MM.1S (cell line): Measurements from ENCODE around the gene RNASEL.

ENCODE experiments used
- DNase-seq: peaks from one replicate; pipeline ENCODE4 v3.0.0-alpha.2; 2015
- H2AFZ ChIP-seq: fragments of 300-600 bp; sonication (generic); 2 replicates; pipeline ENCODE4 v1.6.0; 2016; ENCODE audit warnings: antibody characterized with exemption, low read length
- H3F3A ChIP-seq: fragments of 300-600 bp; sonication (generic); 2 replicates; pipeline ENCODE4 v1.6.1; 2016; ENCODE audit warnings: mild to moderate bottlenecking, antibody characterized with exemption, low read length, moderate library complexity, mixed read lengths; ENCODE audit not compliant: insufficient read depth
- H3K27ac ChIP-seq: fragments of 300-600 bp; sonication (generic); 2 replicates; pipeline ENCODE4 v1.5.1; 2016; ENCODE audit warnings: mild to moderate bottlenecking, low read length
- H3K27me3 ChIP-seq: fragments of 300-600 bp; sonication (generic); replicated peaks from 2 replicates; pipeline ENCODE4 v1.6.0; 2016; ENCODE audit warnings: low read length; ENCODE audit not compliant: insufficient read depth
- H3K36me3 ChIP-seq: fragments of 300-600 bp; sonication (generic); replicated peaks from 2 replicates; pipeline ENCODE4 v1.6.1; 2016; ENCODE audit warnings: mild to moderate bottlenecking, low read length, mixed read lengths; ENCODE audit not compliant: insufficient read depth
- H3K4me1 ChIP-seq: fragments of 300-600 bp; sonication (generic); 2 replicates; pipeline ENCODE4 v1.6.1; 2016; ENCODE audit warnings: low read length, mixed read lengths
- H3K4me2 ChIP-seq: fragments of 300-600 bp; sonication (generic); 2 replicates; pipeline ENCODE4 v1.6.0; 2016; ENCODE audit warnings: low read depth, low read length
- H3K4me3 ChIP-seq: fragments of 300-600 bp; sonication (generic); 2 replicates; pipeline ENCODE4 v1.5.1; 2016; ENCODE audit warnings: low read length, mixed read lengths
- H3K79me2 ChIP-seq: fragments of 300-600 bp; sonication (generic); 2 replicates; pipeline ENCODE4 v1.6.1; 2016; ENCODE audit warnings: mixed run types, low read length, mixed read lengths
- H3K9ac ChIP-seq: fragments of 300-600 bp; sonication (generic); 2 replicates; pipeline ENCODE4 v1.6.1; 2016; ENCODE audit warnings: low read length, mixed read lengths
- H3K9me2 ChIP-seq: fragments of 300-600 bp; sonication (generic); replicated peaks from 2 replicates; pipeline ENCODE4 v1.6.1; 2016; ENCODE audit warnings: mild to moderate bottlenecking, low read length, mixed read lengths; ENCODE audit not compliant: insufficient read depth
- H3K9me3 ChIP-seq: fragments of 300-600 bp; sonication (generic); replicated peaks from 2 replicates; pipeline ENCODE4 v1.6.1; 2016; ENCODE audit warnings: mild to moderate bottlenecking, low read length, mixed read lengths; ENCODE audit not compliant: insufficient read depth
- H4K20me1 ChIP-seq: fragments of 300-600 bp; sonication (generic); 2 replicates; pipeline ENCODE4 v1.6.1; 2016; ENCODE audit warnings: mild to moderate bottlenecking, low read length, moderate library complexity, mixed read lengths; ENCODE audit not compliant: insufficient read depth
- CTCF ChIP-seq: fragments of 300-600 bp; sonication (generic); IDR thresholded peaks from 2 replicates; pipeline ENCODE4 v1.5.1; 2016; ENCODE audit warnings: antibody characterized with exemption, low read length, mixed read lengths
- EZH2 ChIP-seq: fragments of 300-600 bp; sonication (generic); optimal IDR thresholded peaks from 2 replicates; pipeline ENCODE3; 2017; ENCODE audit warnings: low read depth, mild to moderate bottlenecking, antibody characterized with exemption, low read length, mixed read lengths
- EZH2phosphoT487 ChIP-seq: fragments of 300-600 bp; sonication (generic); IDR thresholded peaks from 2 replicates; pipeline ENCODE4 v1.6.1; 2018; ENCODE audit warnings: antibody characterized with exemption, low read length

The RNASEL gene

GRCh38 chr1:182596934-182597333 is 7.9 kb upstream of the RNASEL start:
- Histone ChIP-seq H3K9me3 (no peaks in the 10 kb centered on the region), H3K9ac (no peak overlapping the region), H3K36me3 (no peaks in the 10 kb centered on the region; the same call in 1 of the 2 replicates), H3K4me1 (peaks cover 5% of the 10 kb centered on the region; the same call in 1 of the 2 replicates), H3K27me3 (no peaks in the 10 kb centered on the region), H3K79me2 (no peaks in the 10 kb centered on the region), H3K9me2 (no peaks in the 10 kb centered on the region), H3K27ac (no peak overlapping the region), H3K4me3 (no peak overlapping the region), H4K20me1 (peaks cover 4% of the 10 kb centered on the region; the same call in 1 of the 2 replicates), H2AFZ (no peak overlapping the region), H3K4me2 (no peak overlapping the region), H3F3A (no peaks in the 10 kb centered on the region)
- no peak for TF ChIP-seq EZH2
- TF ChIP-seq EZH2phosphoT487 = no peak
- no peak for TF ChIP-seq CTCF
- no peak for DNase-seq

- Histone ChIP-seq H3K4me1 (no peaks in the 10 kb centered on the region), H3K79me2 (no peaks in the 10 kb centered on the region), H4K20me1 (peaks cover 4% of the 10 kb centered on the region; the same call in 1 of the 2 replicates), H3K9me3 (no peaks in the 10 kb centered on the region), H3F3A (no peaks in the 10 kb centered on the region), H3K4me2 (no peak overlapping the region), H3K9me2 (no peaks in the 10 kb centered on the region), H3K36me3 (no peaks in the 10 kb centered on the region; the same call in 1 of the 2 replicates), H3K27me3 (no peaks in the 10 kb centered on the region), H3K9ac (no peak overlapping the region), H3K4me3 (no peak overlapping the region), H3K27ac (no peak overlapping the region), H2AFZ (no peak overlapping the region)
- DNase-seq = peak; percentile 68
- no peak for TF ChIP-seq EZH2phosphoT487
- peak; percentile 96 for TF ChIP-seq CTCF
- no peak for TF ChIP-seq EZH2
Measured at GRCh38 chr1:182595641-182596240, 6.7 kb upstream of the RNASEL start.

GRCh38 chr1:182589931-182590330 is 875 bp upstream of the RNASEL start:
- no peaks in the 10 kb centered on the region for H3F3A ChIP-seq
- TF ChIP-seq EZH2phosphoT487 = no peak
- no peak for TF ChIP-seq CTCF
- no peak for TF ChIP-seq EZH2
- no peaks in the 10 kb centered on the region for H3K27me3 ChIP-seq
- H4K20me1 ChIP-seq = peaks cover 4% of the 10 kb centered on the region; the same call in 1 of the 2 replicates
- DNase-seq = no peak
- peaks cover 5% of the 10 kb centered on the region; the same call in 1 of the 2 replicates for H3K4me1 ChIP-seq
- no peak overlapping the region for H3K27ac ChIP-seq
- H3K4me3 ChIP-seq = no peak overlapping the region
- H2AFZ ChIP-seq = 0 out of 2 replicates have a peak overlapping the region, but pooled peaks have one; percentile 95
- H3K79me2 ChIP-seq = no peaks in the 10 kb centered on the region
- H3K36me3 ChIP-seq = no peaks in the 10 kb centered on the region
- no peaks in the 10 kb centered on the region for H3K9me2 ChIP-seq
- no peak overlapping the region for H3K9ac ChIP-seq
- no peak overlapping the region for H3K4me2 ChIP-seq
- H3K9me3 ChIP-seq = no peaks in the 10 kb centered on the region
